ENCODE results near the gene SCOC.
A peak's percentile ranks its signal among the peaks of the same experiment; 100 is the strongest.
"Not testable (repeated sequence)": the region's sequence is repeated elsewhere in the genome, so short reads cannot be mapped to it uniquely, and the experiment has no call there.

Gene SCOC

GRCh38 chr4:140361099-140361498 is 12.3 kb upstream of the SCOC start:
- no peak for DNase-seq (ENCODE audit: low read depth in 3 of 3)

- DNase-seq (ENCODE audit: low read depth in 3 of 3), result no peak
These were observed 10.4 kb upstream of the SCOC start for GRCh38 chr4:140363051-140363450.

GRCh38 chr4:140363558-140363957 is 9.9 kb upstream of the SCOC start:
- no peak for DNase-seq (ENCODE audit: low read depth in 3 of 3)

- no peak for DNase-seq (ENCODE audit: low read depth in 3 of 3)
These were observed 5.7 kb upstream of the SCOC start for GRCh38 chr4:140367738-140368137.

GRCh38 chr4:140368686-140369085 is 4.8 kb upstream of the SCOC start:
- no peak for DNase-seq (ENCODE audit: low read depth in 3 of 3)

GRCh38 chr4:140372751-140373327 is 607 bp upstream of the SCOC start:
- no peak for DNase-seq (ENCODE audit: low read depth in 3 of 3)

- no peak for DNase-seq (ENCODE audit: low read depth in 3 of 3)
These were observed 658 bp downstream of the SCOC start for GRCh38 chr4:140374130-140374477.

- DNase-seq (ENCODE audit: low read depth in 3 of 3), result no peak
These were observed 9.3 kb downstream of the SCOC start for GRCh38 chr4:140382732-140383131.

- no peak for DNase-seq (ENCODE audit: low read depth in 3 of 3)
These were observed 14.6 kb downstream of the SCOC start for GRCh38 chr4:140388015-140388414.

- DNase-seq (ENCODE audit: low read depth in 3 of 3), result no peak
These were observed 22.2 kb downstream of the SCOC start for GRCh38 chr4:140395668-140396067.

- no peak for DNase-seq (ENCODE audit: low read depth in 3 of 3)
These were observed 26.7 kb downstream of the SCOC start for GRCh38 chr4:140400111-140400510.

GRCh38 chr4:140406292-140406691 is 32.8 kb downstream of the SCOC start:
- no peak for DNase-seq (ENCODE audit: low read depth in 3 of 3)

- no peak for DNase-seq (ENCODE audit: low read depth in 3 of 3)
These were observed 35.5 kb downstream of the SCOC start for GRCh38 chr4:140408974-140409373.

GRCh38 chr4:140413130-140413969 is 39.9 kb downstream of the SCOC start:
- not testable (repeated sequence) for DNase-seq (ENCODE audit: low read depth in 3 of 3)

GRCh38 chr4:140423106-140423505 is 49.7 kb downstream of the SCOC start:
- DNase-seq (ENCODE audit: low read depth in 3 of 3), result no peak

- DNase-seq (ENCODE audit: low read depth in 3 of 3), result no peak
These were observed 53.2 kb downstream of the SCOC start for GRCh38 chr4:140426610-140427105.

- DNase-seq (ENCODE audit: low read depth in 3 of 3), result peak in 2 of 3 experiments; percentile 15 to 25
These were observed 53.9 kb downstream of the SCOC start, which contains the start of gene CLGN for GRCh38 chr4:140427106-140427918. CLGN (minus strand) TSS chr4:140427648; CDS start chr4:140413078, 14,570 bp downstream.

- DNase-seq (ENCODE audit: low read depth in 3 of 3), result no peak
These were observed 54.5 kb downstream of the SCOC start for GRCh38 chr4:140427919-140428471.
